Activated CD8-positive, alpha-beta T cell treated with anti-CD3 and anti-CD28 coated beads, Interleukin-2, amount 10 ng/mL, durations not matched to agents 7 days and 5 days (primary cell): ENCODE data around the gene AP4M1. TPM values are rescaled to one million over a fixed set of nuclear protein-coding genes. Genes with fewer than 3 reads are reported as not detected.
A peak's percentile ranks its signal among the peaks of the same experiment; 100 is the strongest.
"Not testable (repeated sequence)": the region's sequence is repeated elsewhere in the genome, so short reads cannot be mapped to it uniquely, and the experiment has no call there.

Experiments used
- ATAC-seq: fragments of 150-1000 bp; cut with Tn5 transposase; one replicate; pipeline ENCODE4 v1.10.0; 2021; ENCODE audit warnings: moderate library complexity
- CTCF ChIA-PET: fragments of 350-600 bp; sonication (Branson Sonifier 250); formaldehyde crosslinking; loops from one replicate; lab custom pipeline; 2021; ENCODE audit warnings: antibody characterized with exemption; lab: Charles Lee
- POLR2A ChIA-PET: fragments of 350-600 bp; sonication (Branson Sonifier 250); formaldehyde crosslinking; loops from one replicate; lab custom pipeline; 2021; ENCODE audit warnings: antibody characterized with exemption; lab: Charles Lee
- DNase-seq: peaks from one replicate; pipeline ENCODE4 v3.0.0-alpha.2; 2020
- H3K27ac Mint-ChIP-seq: one replicate; pipeline ENCODE4 v1.8.0; 2021; ENCODE audit warnings: mild to moderate bottlenecking, mixed read lengths
- H3K27me3 Mint-ChIP-seq: one replicate; pipeline ENCODE4 v1.8.0; 2021; ENCODE audit warnings: low read depth, mixed read lengths
- H3K36me3 Mint-ChIP-seq: one replicate; pipeline ENCODE4 v1.8.0; 2021; ENCODE audit warnings: low read depth, mixed read lengths
- H3K4me1 Mint-ChIP-seq: one replicate; pipeline ENCODE4 v1.8.0; 2021; ENCODE audit warnings: low read depth, mixed read lengths
- H3K4me3 Mint-ChIP-seq: one replicate; pipeline ENCODE4 v1.8.0; 2021; ENCODE audit warnings: mild to moderate bottlenecking, mixed read lengths
- H3K9me3 Mint-ChIP-seq: one replicate; pipeline ENCODE4 v1.8.0; 2022; ENCODE audit warnings: mixed read lengths; ENCODE audit not compliant: insufficient read depth
- total RNA-seq, 2 experiments: library from RNA; stranded (reverse); gene quantifications; one replicate each; pipeline ENCODE4 v1.2.3, GENCODE V29; 2021

The AP4M1 gene
- total RNA-seq, 2 experiments from 2014 or later = 10.8 to 13.0 TPM

GRCh38 chr7:100132697-100133151 is 31.3 kb downstream of the AP4M1 start:
- peak; percentile 79 for DNase-seq
- CTCF ChIA-PET = interaction anchor here (0.6 to 11.3 kb wide), 41 partner anchors 8 to 322 kb away, joined by 3 to 200 read pairs (median 5); partner anchors contain the start of genes AP4M1, GAL3ST4, GPC2 and LAMTOR4
- no peak overlapping the region for H3K27ac Mint-ChIP-seq
- POLR2A ChIA-PET = interaction anchor here (0.9 to 1.1 kb wide), 2 partner anchors 86 to 88 kb away, joined by 3 to 5 read pairs; no protein-coding TSS in a partner anchor
- no peak overlapping the region for H3K4me3 Mint-ChIP-seq
- H3K9me3 Mint-ChIP-seq = no peaks in the 10 kb centered on the region
- peaks cover 2% of the 10 kb centered on the region for H3K36me3 Mint-ChIP-seq
- H3K27me3 Mint-ChIP-seq = no peaks in the 10 kb centered on the region
- peaks cover 30% of the 10 kb centered on the region for H3K4me1 Mint-ChIP-seq
- peak; percentile 78 for ATAC-seq

GRCh38 chr7:100137851-100138760 is 36.7 kb downstream of the AP4M1 start:
- Mint-ChIP-seq H3K36me3 (no peaks in the 10 kb centered on the region), H3K9me3 (no peaks in the 10 kb centered on the region), H3K4me3 (no peak overlapping the region), H3K27ac (peak overlapping the region; percentile 62), H3K27me3 (no peaks in the 10 kb centered on the region), H3K4me1 (peaks cover 16% of the 10 kb centered on the region)
- peak; percentile 55 for ATAC-seq
- POLR2A ChIA-PET = interaction anchor here (0.6 to 1.3 kb wide), 3 partner anchors 10 to 300 kb away, joined by 3 to 6 read pairs (median 3); partner anchors contain the start of gene LAMTOR4
- CTCF ChIA-PET = interaction anchor here (0.7 to 13.7 kb wide), 7 partner anchors 7 to 269 kb away, joined by 3 to 200 read pairs (median 5); partner anchors contain the start of gene PVRIG
- no peak for DNase-seq

- POLR2A ChIA-PET = interaction anchor here (1.9 kb wide), 1 partner anchor 14 kb away, joined by 4 read pairs; no protein-coding TSS in a partner anchor
- no peak for ATAC-seq
Observed at GRCh38 chr7:100141555-100141949, 40.1 kb downstream of the AP4M1 start.

GRCh38 chr7:100142461-100142860 is 41.0 kb downstream of the AP4M1 start:
- DNase-seq (no peak), ATAC-seq (no peak)
- Mint-ChIP-seq H3K9me3 (no peaks in the 10 kb centered on the region), H3K4me3 (no peak overlapping the region), H3K4me1 (peaks cover 16% of the 10 kb centered on the region), H3K36me3 (no peaks in the 10 kb centered on the region), H3K27ac (no peak overlapping the region), H3K27me3 (no peaks in the 10 kb centered on the region)
- ChIA-PET CTCF (interaction anchor here (13.7 kb wide), 1 partner anchor 11 kb away, joined by 141 read pairs; no protein-coding TSS in a partner anchor), POLR2A (interaction anchor here (0.5 to 1.9 kb wide), 2 partner anchors 13 to 93 kb away, joined by 3 to 4 read pairs; no protein-coding TSS in a partner anchor)

More at GRCh38 chr7:100141555-100141949, 40.1 kb downstream of the AP4M1 start:
- H3K27ac Mint-ChIP-seq = peak overlapping the region; percentile 1
- DNase-seq = no peak
- no peaks in the 10 kb centered on the region for H3K9me3 Mint-ChIP-seq
- peaks cover 16% of the 10 kb centered on the region for H3K4me1 Mint-ChIP-seq
- H3K27me3 Mint-ChIP-seq = no peaks in the 10 kb centered on the region
- no peak overlapping the region for H3K4me3 Mint-ChIP-seq
- CTCF ChIA-PET = interaction anchor here (13.7 kb wide), 1 partner anchor 10 kb away, joined by 141 read pairs; no protein-coding TSS in a partner anchor
- H3K36me3 Mint-ChIP-seq = no peaks in the 10 kb centered on the region

- POLR2A ChIA-PET = not testable (repeated sequence)
Observed at GRCh38 chr7:100146350-100146749, 44.9 kb downstream of the AP4M1 start.

GRCh38 chr7:100147278-100147677 is 45.8 kb downstream of the AP4M1 start:
- ATAC-seq (no peak), DNase-seq (no peak)
- ChIA-PET CTCF (interaction anchor here (0.8 to 13.7 kb wide), 6 partner anchors 10 to 70 kb away, joined by 3 to 141 read pairs (median 10); no protein-coding TSS in a partner anchor), POLR2A (interaction anchor here (0.6 to 1.1 kb wide), 3 partner anchors 16 to 70 kb away, joined by 3 to 5 read pairs (median 3); no protein-coding TSS in a partner anchor)
- H3K4me3 Mint-ChIP-seq = no peak overlapping the region
- peaks cover 23% of the 10 kb centered on the region for H3K36me3 Mint-ChIP-seq
- H3K27me3 Mint-ChIP-seq = no peaks in the 10 kb centered on the region
- no peaks in the 10 kb centered on the region for H3K9me3 Mint-ChIP-seq
- H3K4me1 Mint-ChIP-seq = peaks cover 28% of the 10 kb centered on the region
- no peak overlapping the region for H3K27ac Mint-ChIP-seq

More at GRCh38 chr7:100146350-100146749, 44.9 kb downstream of the AP4M1 start:
- not testable (repeated sequence) for DNase-seq, H3K9me3 Mint-ChIP-seq, H3K4me3 Mint-ChIP-seq, ATAC-seq, H3K27ac Mint-ChIP-seq, H3K27me3 Mint-ChIP-seq
- CTCF ChIA-PET = interaction anchor here (1.6 to 13.7 kb wide), 4 partner anchors 15 to 71 kb away, joined by 3 to 141 read pairs (median 16); no protein-coding TSS in a partner anchor
- peaks cover 15% of the 10 kb centered on the region for H3K36me3 Mint-ChIP-seq
- peaks cover 25% of the 10 kb centered on the region for H3K4me1 Mint-ChIP-seq

GRCh38 chr7:100148225-100148558 is 46.7 kb downstream of the AP4M1 start:
- Mint-ChIP-seq H3K4me3 (peak overlapping the region; percentile 96), H3K4me1 (peaks cover 37% of the 10 kb centered on the region), H3K36me3 (peaks cover 30% of the 10 kb centered on the region), H3K27ac (peak overlapping the region; percentile 97), H3K9me3 (no peaks in the 10 kb centered on the region), H3K27me3 (no peaks in the 10 kb centered on the region)
- ChIA-PET POLR2A (interaction anchor here (0.6 to 2.0 kb wide), 15 partner anchors 8 to 174 kb away, joined by 3 to 15 read pairs (median 5); partner anchors contain the start of genes MBLAC1, MCM7, PVRIG and TRAPPC14), CTCF (interaction anchor here (0.8 to 13.7 kb wide), 12 partner anchors 8 to 72 kb away, joined by 3 to 141 read pairs (median 6); partner anchors contain the start of genes MBLAC1 and PVRIG)
- no peak for DNase-seq
- no peak for ATAC-seq

GRCh38 chr7:100148559-100149328 is 47.3 kb downstream of the AP4M1 start, which contains the start of gene LAMTOR4:
TSS of gene LAMTOR4 (plus strand) at chr7:100148918. CDS start at chr7:100148973, 55 bp downstream.
- peak; percentile 100 for DNase-seq
- peak within 1 kb of the TSS; percentile 97 for H3K27ac Mint-ChIP-seq
- no peaks in the 10 kb centered on the region for H3K9me3 Mint-ChIP-seq
- H3K27me3 Mint-ChIP-seq = no peaks in the 10 kb centered on the region
- peak within 1 kb of the TSS; percentile 96 for H3K4me3 Mint-ChIP-seq
- POLR2A ChIA-PET = interaction anchor here (0.6 to 2.0 kb wide), 15 partner anchors 8 to 281 kb away, joined by 3 to 15 read pairs (median 5); partner anchors contain the start of genes MBLAC1, MCM7, MEPCE and PVRIG
- H3K36me3 Mint-ChIP-seq = peaks cover 36% of the 10 kb centered on the region
- ATAC-seq = peak; percentile 99
- peaks cover 42% of the 10 kb centered on the region for H3K4me1 Mint-ChIP-seq
- CTCF ChIA-PET = interaction anchor here (0.6 to 13.7 kb wide), 15 partner anchors 8 to 557 kb away, joined by 3 to 141 read pairs (median 4); partner anchors contain the start of genes GAL3ST4, MBLAC1, POP7 and PVRIG

GRCh38 chr7:100152404-100152803 is 51.0 kb downstream of the AP4M1 start:
- CTCF ChIA-PET = interaction anchor here (1.5 kb wide), 1 partner anchor 20 kb away, joined by 4 read pairs; no protein-coding TSS in a partner anchor
- Mint-ChIP-seq H3K4me3 (peak overlapping the region; percentile 20), H3K27me3 (no peaks in the 10 kb centered on the region), H3K9me3 (no peaks in the 10 kb centered on the region), H3K36me3 (peaks cover 65% of the 10 kb centered on the region), H3K27ac (peak overlapping the region; percentile 66), H3K4me1 (peaks cover 69% of the 10 kb centered on the region)
- DNase-seq (no peak), ATAC-seq (no peak)
- POLR2A ChIA-PET = interaction anchor here (1.0 kb wide), 1 partner anchor 13 kb away, joined by 8 read pairs; no protein-coding TSS in a partner anchor

- Mint-ChIP-seq H3K36me3 (peaks cover 69% of the 10 kb centered on the region), H3K27me3 (no peaks in the 10 kb centered on the region), H3K4me3 (no peak overlapping the region), H3K4me1 (peaks cover 69% of the 10 kb centered on the region), H3K27ac (peak overlapping the region; percentile 39), H3K9me3 (no peaks in the 10 kb centered on the region)
- no peak for ATAC-seq
- DNase-seq = no peak
- CTCF ChIA-PET = interaction anchor here (1.5 to 2.1 kb wide), 2 partner anchors 20 to 37 kb away, joined by 4 to 5 read pairs; no protein-coding TSS in a partner anchor
- POLR2A ChIA-PET = interaction anchor here (1.0 to 1.6 kb wide), 2 partner anchors 12 to 52 kb away, joined by 3 to 8 read pairs; partner anchors contain the start of genes AP4M1 and MCM7
Observed at GRCh38 chr7:100152937-100153666, 51.7 kb downstream of the AP4M1 start.
